ENCODE measurements around the gene CALHM3.
"Not testable (repeated sequence)": the region's sequence is repeated elsewhere in the genome, so short reads cannot be mapped to it uniquely, and the experiment has no call there.

The CALHM3 gene

GRCh38 chr10:103507235-103508191 lies 28.5 kb upstream of the CALHM3 start:
- DNase-seq (ENCODE audit: extremely low read depth, low read depth): no peak
- TF ChIP-seq, protein P1, sequence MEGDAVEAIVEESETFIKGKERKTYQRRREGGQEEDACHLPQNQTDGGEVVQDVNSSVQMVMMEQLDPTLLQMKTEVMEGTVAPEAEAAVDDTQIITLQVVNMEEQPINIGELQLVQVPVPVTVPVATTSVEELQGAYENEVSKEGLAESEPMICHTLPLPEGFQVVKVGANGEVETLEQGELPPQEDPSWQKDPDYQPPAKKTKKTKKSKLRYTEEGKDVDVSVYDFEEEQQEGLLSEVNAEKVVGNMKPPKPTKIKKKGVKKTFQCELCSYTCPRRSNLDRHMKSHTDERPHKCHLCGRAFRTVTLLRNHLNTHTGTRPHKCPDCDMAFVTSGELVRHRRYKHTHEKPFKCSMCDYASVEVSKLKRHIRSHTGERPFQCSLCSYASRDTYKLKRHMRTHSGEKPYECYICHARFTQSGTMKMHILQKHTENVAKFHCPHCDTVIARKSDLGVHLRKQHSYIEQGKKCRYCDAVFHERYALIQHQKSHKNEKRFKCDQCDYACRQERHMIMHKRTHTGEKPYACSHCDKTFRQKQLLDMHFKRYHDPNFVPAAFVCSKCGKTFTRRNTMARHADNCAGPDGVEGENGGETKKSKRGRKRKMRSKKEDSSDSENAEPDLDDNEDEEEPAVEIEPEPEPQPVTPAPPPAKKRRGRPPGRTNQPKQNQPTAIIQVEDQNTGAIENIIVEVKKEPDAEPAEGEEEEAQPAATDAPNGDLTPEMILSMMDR (IDR thresholded peaks at IDR 0.05; ENCODE audit: low read depth, low read length): no peak

DNA sequence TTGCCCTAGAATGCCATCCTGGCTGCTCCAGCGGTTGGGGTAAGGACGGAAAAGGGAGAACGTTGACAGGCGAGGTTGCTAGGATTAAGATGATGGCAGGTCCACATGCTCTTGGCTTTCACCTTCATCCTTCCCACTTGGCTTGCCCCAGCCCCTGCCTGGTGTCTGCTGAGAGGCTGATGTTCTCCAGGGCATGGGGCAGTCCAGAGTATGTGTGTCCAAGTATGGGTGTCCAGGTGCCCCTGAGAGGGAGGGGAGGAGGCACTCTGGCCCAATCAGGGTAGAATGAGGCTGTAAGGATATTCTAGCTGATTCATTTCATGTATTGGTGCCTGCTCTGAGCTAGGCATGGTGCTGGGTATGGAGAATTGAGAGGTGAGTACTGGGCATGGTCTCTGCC lies 27.0 kb upstream of the CALHM3 start:
- DNase-seq (ENCODE audit: extremely low read depth, low read depth): no peak
- TF ChIP-seq, protein P1 (IDR thresholded peaks at IDR 0.05; ENCODE audit: low read depth, low read length): no peak

DNA sequence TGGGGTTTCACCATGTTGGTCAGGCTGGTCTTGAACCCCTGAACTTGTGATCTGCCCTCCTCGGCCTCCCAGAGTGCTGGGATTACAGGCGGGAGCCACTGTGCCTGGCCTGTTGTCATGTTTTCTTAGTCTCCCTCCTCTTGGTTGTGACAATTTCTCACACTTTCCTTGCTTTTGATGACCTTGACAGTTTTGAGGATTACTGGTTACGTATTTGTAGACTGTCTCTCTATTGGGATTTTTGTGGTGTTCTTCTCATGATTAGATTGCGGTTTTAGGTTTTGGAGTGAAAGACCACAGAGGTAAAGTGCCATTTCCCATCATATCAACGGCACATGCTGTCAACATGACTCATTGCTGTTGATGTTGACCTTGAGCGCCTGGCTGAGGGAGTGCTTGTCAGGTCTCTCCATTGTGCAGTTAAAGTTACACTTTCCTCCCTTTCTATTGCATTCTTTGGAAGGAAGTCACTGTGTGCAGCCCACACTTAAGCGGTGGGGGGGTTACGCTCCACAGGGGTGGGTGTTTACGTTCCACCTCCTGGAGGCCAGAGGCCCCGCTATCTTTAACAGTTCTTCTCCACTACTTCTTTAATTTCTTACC lies 25.2 kb upstream of the CALHM3 start:
- no peak for DNase-seq (ENCODE audit: extremely low read depth, low read depth)

DNA sequence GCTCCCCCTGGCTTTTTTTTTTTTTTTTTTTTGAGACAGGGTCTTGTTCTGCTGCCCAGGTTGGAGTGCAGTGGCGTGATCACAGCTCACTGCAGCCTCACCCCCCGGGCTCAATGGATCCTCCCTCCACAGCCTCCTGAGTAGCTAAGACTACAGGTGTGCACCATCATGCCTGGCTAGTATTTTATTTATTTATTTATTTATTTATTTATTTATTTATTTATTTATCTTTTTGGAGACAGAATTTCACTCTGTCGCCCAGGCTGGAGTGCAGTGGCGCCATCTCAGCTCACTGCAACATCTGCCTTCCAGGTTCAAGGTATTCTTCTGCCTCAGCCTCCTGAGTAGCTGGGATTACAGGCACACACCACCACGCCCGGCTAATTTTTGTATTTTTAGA lies 24.7 kb upstream of the CALHM3 start:
- DNase-seq (ENCODE audit: extremely low read depth, low read depth): not testable (repeated sequence)

More for the DNA sequence above, 25.2 kb upstream of the CALHM3 start:
- TF ChIP-seq, protein P1 (IDR thresholded peaks at IDR 0.05; ENCODE audit: low read depth, low read length): no peak

DNA sequence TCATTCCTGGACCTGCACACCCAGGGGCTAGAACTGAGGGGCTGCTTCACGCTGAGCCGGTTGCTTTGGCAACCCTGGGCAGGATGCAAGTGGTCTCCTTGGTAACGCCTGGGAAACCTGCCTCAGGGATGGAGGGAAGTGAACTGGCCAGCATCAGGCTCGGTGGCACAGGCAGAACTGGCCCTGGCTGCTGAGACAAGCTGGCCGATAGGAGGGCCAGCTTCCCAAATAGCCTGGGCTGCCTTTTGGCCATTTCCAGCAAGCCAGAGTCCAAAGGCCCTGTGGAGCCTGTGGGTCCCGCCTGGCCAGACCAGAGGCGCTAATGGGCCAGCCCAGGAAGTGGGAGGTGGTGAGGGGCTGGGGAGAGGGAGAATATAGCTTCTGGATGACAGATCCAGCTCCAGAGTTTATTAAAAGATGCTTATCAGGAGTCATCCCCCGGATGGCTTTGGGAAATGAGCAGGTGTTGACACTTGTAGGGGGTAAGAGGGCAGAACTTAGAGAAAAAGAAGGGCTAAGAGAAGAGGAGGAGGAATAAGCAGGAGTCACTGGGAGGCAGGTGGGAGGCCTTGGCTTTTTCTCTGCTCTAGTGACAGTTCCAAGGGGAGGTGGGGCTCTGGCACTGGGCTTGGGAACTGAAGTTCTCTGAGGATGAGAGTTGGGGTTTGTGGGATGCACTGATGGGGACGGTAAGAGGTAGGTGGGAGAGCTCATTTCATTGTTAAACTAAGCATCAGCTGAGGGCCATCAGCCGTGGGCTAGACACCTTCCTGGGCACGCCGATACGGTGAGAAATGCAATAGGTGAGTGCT lies 24.0 kb upstream of the CALHM3 start:
- TF ChIP-seq, protein P1 (IDR thresholded peaks at IDR 0.05; ENCODE audit: low read depth, low read length): no peak
- no peak for DNase-seq (ENCODE audit: extremely low read depth, low read depth)

DNA sequence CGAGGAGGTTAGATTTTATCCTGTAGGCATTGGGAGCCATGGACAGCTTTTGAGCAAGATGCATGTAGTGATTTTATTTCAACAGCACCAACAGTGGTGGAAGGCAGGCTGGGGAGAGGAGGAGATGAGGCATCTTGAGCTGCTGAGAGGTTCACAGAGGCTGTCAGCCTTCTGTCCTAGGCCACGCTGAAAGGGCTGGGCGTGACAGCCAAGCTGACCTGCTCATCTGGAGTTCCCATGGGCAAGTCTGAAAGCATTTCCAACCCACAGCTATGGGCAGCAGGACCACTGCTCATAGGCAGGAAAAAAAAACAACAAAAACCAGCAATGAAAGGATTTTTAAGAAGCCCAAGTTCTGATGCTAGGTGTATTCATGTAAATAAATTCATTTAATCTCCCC lies 22.1 kb upstream of the CALHM3 start:
- DNase-seq (ENCODE audit: extremely low read depth, low read depth): no peak
- TF ChIP-seq, protein P1 (IDR thresholded peaks at IDR 0.05; ENCODE audit: low read depth, low read length): no peak

DNA sequence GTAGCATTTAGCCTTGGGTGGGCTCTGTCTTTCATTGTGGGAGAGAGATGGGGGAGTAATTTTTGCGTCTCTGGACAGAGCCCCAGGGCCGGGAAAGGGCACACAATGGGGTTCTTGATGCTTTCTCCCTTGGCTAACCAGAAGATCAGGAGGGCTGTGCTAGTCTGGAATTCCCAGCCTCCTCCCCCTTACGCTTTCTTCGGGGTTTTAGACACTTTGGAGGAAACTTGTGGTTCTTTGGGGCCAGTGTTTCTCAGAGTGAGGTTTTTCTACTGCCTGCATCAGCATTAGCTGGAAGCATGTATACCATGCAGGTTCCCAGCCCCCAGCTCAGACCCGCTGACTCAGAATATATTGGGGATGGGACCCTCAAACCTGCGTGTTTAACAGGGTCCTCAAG lies 21.4 kb upstream of the CALHM3 start:
- DNase-seq (ENCODE audit: extremely low read depth, low read depth): no peak
- TF ChIP-seq, protein P1 (IDR thresholded peaks at IDR 0.05; ENCODE audit: low read depth, low read length): no peak

Data from AG09319 (cell line).